Smooth muscle cell (in vitro differentiated cells): ENCODE results near the gene IFNA8. TPM values are rescaled to one million over a fixed set of nuclear protein-coding genes. Genes with fewer than 3 reads are reported as not detected.

Source experiments
- DNase-seq: peaks from one replicate; lab custom pipeline; 2025; ENCODE audit not compliant: unreplicated experiment; lab: John Stamatoyannopoulos, UW
- H2AFZ ChIP-seq: fragments of 200-600 bp; sonication (generic); 2 replicates; pipeline ENCODE4 v1.6.0; 2016; ENCODE audit warnings: antibody characterized with exemption, low read depth, mild to moderate bottlenecking
- H3F3A ChIP-seq: fragments of 200-600 bp; sonication (generic); 2 replicates; pipeline ENCODE4 v1.6.0; 2017; ENCODE audit warnings: antibody characterized with exemption, low read depth
- H3K27ac ChIP-seq: fragments of 200-600 bp; sonication (generic); 2 replicates; pipeline ENCODE4 v1.5.1; 2016; ENCODE audit warnings: low read depth, mild to moderate bottlenecking
- H3K27me3 ChIP-seq: fragments of 200-600 bp; sonication (generic); 2 replicates; pipeline ENCODE4 v1.6.1; 2016; ENCODE audit warnings: low read depth, mild to moderate bottlenecking
- H3K36me3 ChIP-seq: fragments of 200-600 bp; sonication (generic); 2 replicates; pipeline ENCODE4 v1.5.1; 2016; ENCODE audit warnings: low read depth
- H3K4me1 ChIP-seq: fragments of 200-600 bp; sonication (generic); 2 replicates; pipeline ENCODE4 v1.5.1; 2016; ENCODE audit warnings: low read depth
- H3K4me2 ChIP-seq: fragments of 200-600 bp; sonication (generic); 2 replicates; pipeline ENCODE4 v1.6.0; 2016; ENCODE audit warnings: mild to moderate bottlenecking
- H3K4me3 ChIP-seq: fragments of 200-600 bp; sonication (generic); 2 replicates; pipeline ENCODE4 v1.5.1; 2016; ENCODE audit warnings: mild to moderate bottlenecking
- H3K79me2 ChIP-seq: fragments of 200-600 bp; sonication (generic); 2 replicates; pipeline ENCODE4 v1.6.0; 2016; ENCODE audit warnings: low read depth, mild to moderate bottlenecking
- H3K9ac ChIP-seq: fragments of 200-600 bp; sonication (generic); 2 replicates; pipeline ENCODE4 v1.6.0; 2016; ENCODE audit warnings: low read depth
- H3K9me3 ChIP-seq: fragments of 200-600 bp; sonication (generic); replicated peaks from 2 replicates; pipeline ENCODE4 v1.5.1; 2016; ENCODE audit warnings: low read depth
- H4K20me1 ChIP-seq: fragments of 200-600 bp; sonication (generic); 2 replicates; pipeline ENCODE4 v1.6.0; 2016; ENCODE audit warnings: low read depth
- CTCF ChIP-seq: fragments of 200-600 bp; sonication (generic); IDR thresholded peaks from 2 replicates; pipeline ENCODE4 v1.5.1; 2017; ENCODE audit warnings: borderline replicate concordance, mild to moderate bottlenecking, antibody characterized with exemption; ENCODE audit not compliant: insufficient read depth, poor library complexity, severe bottlenecking
- WGBS: methylation state at CpG from one replicate; pipeline ENCODE4 v1.1.7; 2016; ENCODE audit warnings: low lambda C conversion rate; 5-methylcytosine and 5-hydroxymethylcytosine counted together
- polyA plus RNA-seq: library from polyadenylated mRNA; unstranded; fragments of >200 nt; fragmentation: Nextera tagmentation; extraction: Ambion mirVana; gene quantifications from 2 replicates; pipeline ENCODE4 v1.2.1, GENCODE V29; 2016
- total RNA-seq: library from RNA; depleted of rRNA; stranded (reverse); fragments of >200 nt; gene quantifications from 2 replicates; pipeline ENCODE4 v1.2.3, GENCODE V29; 2014

The IFNA8 gene
- total and polyA plus RNA-seq, 2 experiments from 2014 or later = not detected

- no peaks in the 10 kb centered on the region for H3K36me3 ChIP-seq
- H3K27me3 ChIP-seq = no peaks in the 10 kb centered on the region
- no peak for TF ChIP-seq CTCF
- WGBS = 59% methylated on average over 5 of the region's 5 CpGs
- no peak overlapping the region for H2AFZ ChIP-seq
- H3K4me3 ChIP-seq = no peak overlapping the region
- H4K20me1 ChIP-seq = no peaks in the 10 kb centered on the region
- DNase-seq = no peak
- H3F3A ChIP-seq = no peaks in the 10 kb centered on the region
- no peak overlapping the region for H3K27ac ChIP-seq
- H3K79me2 ChIP-seq = no peaks in the 10 kb centered on the region
- no peak overlapping the region for H3K4me2 ChIP-seq
- H3K9me3 ChIP-seq = no peaks in the 10 kb centered on the region
- H3K4me1 ChIP-seq = no peaks in the 10 kb centered on the region
- H3K9ac ChIP-seq = no peak overlapping the region
Measured at GRCh38 chr9:21413624-21414023, 4.7 kb downstream of the IFNA8 start.

- no peak overlapping the region for H3K9ac ChIP-seq
- H3K4me1 ChIP-seq = no peaks in the 10 kb centered on the region
- no peak overlapping the region for H3K4me2 ChIP-seq
- 94% methylated on average over 2 of the region's 2 CpGs for WGBS
- H3K27ac ChIP-seq = no peak overlapping the region
- H3K36me3 ChIP-seq = no peaks in the 10 kb centered on the region
- H3K79me2 ChIP-seq = no peaks in the 10 kb centered on the region
- H2AFZ ChIP-seq = no peak overlapping the region
- H3F3A ChIP-seq = no peaks in the 10 kb centered on the region
- no peak for DNase-seq
- no peak for TF ChIP-seq CTCF
- H4K20me1 ChIP-seq = no peaks in the 10 kb centered on the region
- H3K27me3 ChIP-seq = no peaks in the 10 kb centered on the region
- no peak overlapping the region for H3K4me3 ChIP-seq
- H3K9me3 ChIP-seq = no peaks in the 10 kb centered on the region
Measured at GRCh38 chr9:21414220-21414940, 5.5 kb downstream of the IFNA8 start.

GRCh38 chr9:21415493-21416267 is 6.8 kb downstream of the IFNA8 start:
- Histone ChIP-seq H3K27me3 (no peaks in the 10 kb centered on the region), H3F3A (no peaks in the 10 kb centered on the region), H3K79me2 (no peaks in the 10 kb centered on the region), H3K9me3 (no peaks in the 10 kb centered on the region), H3K9ac (no peak overlapping the region), H3K4me1 (no peaks in the 10 kb centered on the region), H3K4me3 (no peak overlapping the region), H3K36me3 (no peaks in the 10 kb centered on the region), H4K20me1 (no peaks in the 10 kb centered on the region), H3K27ac (no peak overlapping the region), H2AFZ (no peak overlapping the region), H3K4me2 (no peak overlapping the region)
- DNase-seq = no peak
- 91% methylated on average over 5 of the region's 5 CpGs for WGBS
- TF ChIP-seq CTCF = no peak

- no peak overlapping the region for H3K4me3 ChIP-seq
- H3K4me1 ChIP-seq = no peaks in the 10 kb centered on the region
- no peaks in the 10 kb centered on the region for H4K20me1 ChIP-seq
- WGBS = 86% methylated on average over 1 of the region's 1 CpG
- no peak for TF ChIP-seq CTCF
- H3K79me2 ChIP-seq = no peaks in the 10 kb centered on the region
- H3K9me3 ChIP-seq = no peaks in the 10 kb centered on the region
- DNase-seq = no peak
- H3K4me2 ChIP-seq = no peak overlapping the region
- no peaks in the 10 kb centered on the region for H3K27me3 ChIP-seq
- H2AFZ ChIP-seq = no peak overlapping the region
- H3K9ac ChIP-seq = no peak overlapping the region
- H3K36me3 ChIP-seq = no peaks in the 10 kb centered on the region
- no peaks in the 10 kb centered on the region for H3F3A ChIP-seq
- no peak overlapping the region for H3K27ac ChIP-seq
Measured at GRCh38 chr9:21428235-21428634, 19.3 kb downstream of the IFNA8 start.
